HG03097 (cell line): ENCODE data around the gene TRAF3IP3.
A peak's percentile ranks its signal among the peaks of the same experiment; 100 is the strongest.
"Not testable (repeated sequence)": the region's sequence is repeated elsewhere in the genome, so short reads cannot be mapped to it uniquely, and the experiment has no call there.

Source experiments
- ATAC-seq: cut with Tn5 transposase; IDR thresholded peaks from one replicate; pipeline ENCODE4 v1.9.1; 2021; ENCODE audit not compliant: unreplicated experiment, low FRiP score

Gene TRAF3IP3

GRCh38 chr1:209791920-209792319, 36.1 kb downstream of the TRAF3IP3 start:
- ATAC-seq = no peak

GRCh38 chr1:209793711-209794110, 37.9 kb downstream of the TRAF3IP3 start:
- not testable (repeated sequence) for ATAC-seq

GRCh38 chr1:209797978-209798639, 42.3 kb downstream of the TRAF3IP3 start:
- ATAC-seq = no peak

GRCh38 chr1:209800984-209801834, 45.4 kb downstream of the TRAF3IP3 start:
- no peak for ATAC-seq

- no peak for ATAC-seq
Observed at GRCh38 chr1:209802117-209802779, 46.4 kb downstream of the TRAF3IP3 start.

- no peak for ATAC-seq
Observed at GRCh38 chr1:209802780-209803152, 46.9 kb downstream of the TRAF3IP3 start.

- ATAC-seq = no peak
Observed at GRCh38 chr1:209803568-209803967, 47.7 kb downstream of the TRAF3IP3 start.

- no peak for ATAC-seq
Observed at GRCh38 chr1:209805341-209805781, 49.5 kb downstream of the TRAF3IP3 start.

- ATAC-seq = peak; percentile 59
Observed at GRCh38 chr1:209805875-209806760, 50.3 kb downstream of the TRAF3IP3 start, which contains the start of gene IRF6. Gene IRF6 (minus strand): TSS chr1:209806142. CDS start chr1:209801413, 4,729 bp downstream.

GRCh38 chr1:209807509-209807908, 51.7 kb downstream of the TRAF3IP3 start:
- no peak for ATAC-seq

GRCh38 chr1:209808059-209808581, 52.3 kb downstream of the TRAF3IP3 start:
- ATAC-seq = no peak

GRCh38 chr1:209809611-209810010, 53.8 kb downstream of the TRAF3IP3 start:
- no peak for ATAC-seq

- ATAC-seq = no peak
Observed at GRCh38 chr1:209810783-209811182, 54.9 kb downstream of the TRAF3IP3 start.

- no peak for ATAC-seq
Observed at GRCh38 chr1:209813902-209814301, 58.0 kb downstream of the TRAF3IP3 start.

- no peak for ATAC-seq
Observed at GRCh38 chr1:209815490-209815889, 59.6 kb downstream of the TRAF3IP3 start.

GRCh38 chr1:209815931-209816341, 60.1 kb downstream of the TRAF3IP3 start:
- no peak for ATAC-seq

- ATAC-seq = no peak
Observed at GRCh38 chr1:209816923-209817322, 61.1 kb downstream of the TRAF3IP3 start.

- ATAC-seq = no peak
Observed at GRCh38 chr1:209817691-209818090, 61.8 kb downstream of the TRAF3IP3 start.

GRCh38 chr1:209819058-209819457, 63.2 kb downstream of the TRAF3IP3 start:
- ATAC-seq = no peak

- no peak for ATAC-seq
Observed at GRCh38 chr1:209820986-209821385, 65.1 kb downstream of the TRAF3IP3 start.
